ENCODE results near the gene RASSF1.

GRCh38 chr3:50293079-50293801, 47.4 kb downstream of the RASSF1 start:
- TF ChIP-seq CTCF (IDR thresholded peaks at IDR 0.05), result no peak
- TF ChIP-seq POLR2A (IDR thresholded peaks at IDR 0.05), result no peak
- TF ChIP-seq EP300 (IDR thresholded peaks at IDR 0.05), result no peak

All from ovary (tissue), 3 donors.